ENCODE measurements around the gene KIF1A.

KIF1A gene

DNA sequence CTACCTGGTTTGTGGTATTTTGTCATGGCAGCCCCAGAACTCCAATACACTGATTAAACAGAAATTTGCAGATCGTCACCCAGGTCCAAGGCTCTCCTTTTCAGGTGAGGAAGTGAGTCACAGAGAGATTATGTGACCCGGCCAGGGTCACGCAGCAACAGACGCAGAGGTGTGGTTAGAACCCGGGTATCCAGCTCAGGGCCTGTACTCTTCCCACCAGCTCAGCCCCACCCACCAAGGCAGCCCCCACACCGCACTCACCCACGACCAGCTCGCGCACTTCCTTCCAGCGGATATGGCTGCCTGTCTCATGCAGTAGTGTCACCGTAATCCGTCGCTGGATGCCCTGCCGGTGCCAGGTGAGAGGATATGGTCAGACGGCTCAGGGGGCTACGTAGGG, 80.2 kb downstream of the KIF1A start:
- Mint-ChIP-seq H3K4me1 (ENCODE audit: low read depth) (peaks cover 11% of the 10 kb centered on the region), H3K9me3 (no peaks in the 10 kb centered on the region), H3K27me3 (no peaks in the 10 kb centered on the region), H3K36me3 (ENCODE audit: low read depth) (no peaks in the 10 kb centered on the region), H3K4me3 (peak overlapping the region; percentile 47), H3K27ac (peak overlapping the region; percentile 46)

DNA sequence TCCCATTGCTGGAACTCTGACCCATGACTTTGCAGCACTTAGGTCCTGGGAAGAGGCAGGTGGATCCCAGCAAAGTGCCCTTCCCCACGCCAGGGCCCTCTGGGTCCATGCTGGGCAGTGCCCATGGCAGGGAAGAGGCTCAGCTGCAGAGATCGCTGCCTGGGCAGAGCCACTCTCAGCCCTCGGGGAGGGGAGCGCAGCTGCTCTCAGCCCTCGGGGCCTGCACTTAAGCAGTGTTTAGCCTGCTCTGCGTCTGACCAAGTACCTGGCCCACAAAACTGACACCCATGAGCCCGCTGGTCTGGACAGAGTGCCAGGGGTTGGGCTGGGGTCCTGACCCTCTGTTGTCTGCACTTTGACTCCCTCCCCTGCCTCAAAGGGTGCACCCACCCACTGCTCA, 82.1 kb downstream of the KIF1A start:
- Mint-ChIP-seq H3K4me1 (ENCODE audit: low read depth) (peaks cover 11% of the 10 kb centered on the region), H3K36me3 (ENCODE audit: low read depth) (no peaks in the 10 kb centered on the region), H3K27me3 (no peaks in the 10 kb centered on the region), H3K4me3 (no peak overlapping the region), H3K9me3 (no peaks in the 10 kb centered on the region), H3K27ac (no peak overlapping the region)

DNA sequence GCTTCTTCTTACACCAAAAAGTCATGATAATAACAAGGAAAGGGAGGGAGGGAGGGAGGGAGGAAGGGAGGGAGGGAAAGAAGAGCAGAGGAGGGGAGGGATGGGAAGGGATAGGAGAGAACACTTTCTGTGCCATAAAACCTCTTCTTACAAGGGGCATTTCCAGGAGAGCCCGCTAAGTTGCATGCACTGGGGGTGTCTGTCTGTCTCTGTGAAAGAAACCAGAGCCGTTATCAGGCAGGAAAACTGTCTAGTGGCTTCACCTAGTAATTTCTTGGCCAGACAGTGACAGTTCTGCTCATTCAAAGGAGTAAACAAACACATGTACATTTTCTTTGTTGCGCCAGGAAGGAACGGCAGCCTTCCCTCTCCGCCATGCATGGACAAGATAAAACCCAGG, 82.5 kb downstream of the KIF1A start:
- Mint-ChIP-seq H3K36me3 (ENCODE audit: low read depth) (no peaks in the 10 kb centered on the region), H3K27me3 (no peaks in the 10 kb centered on the region), H3K9me3 (no peaks in the 10 kb centered on the region), H3K4me3 (no peak overlapping the region), H3K27ac (no peak overlapping the region), H3K4me1 (ENCODE audit: low read depth) (peaks cover 11% of the 10 kb centered on the region)

DNA sequence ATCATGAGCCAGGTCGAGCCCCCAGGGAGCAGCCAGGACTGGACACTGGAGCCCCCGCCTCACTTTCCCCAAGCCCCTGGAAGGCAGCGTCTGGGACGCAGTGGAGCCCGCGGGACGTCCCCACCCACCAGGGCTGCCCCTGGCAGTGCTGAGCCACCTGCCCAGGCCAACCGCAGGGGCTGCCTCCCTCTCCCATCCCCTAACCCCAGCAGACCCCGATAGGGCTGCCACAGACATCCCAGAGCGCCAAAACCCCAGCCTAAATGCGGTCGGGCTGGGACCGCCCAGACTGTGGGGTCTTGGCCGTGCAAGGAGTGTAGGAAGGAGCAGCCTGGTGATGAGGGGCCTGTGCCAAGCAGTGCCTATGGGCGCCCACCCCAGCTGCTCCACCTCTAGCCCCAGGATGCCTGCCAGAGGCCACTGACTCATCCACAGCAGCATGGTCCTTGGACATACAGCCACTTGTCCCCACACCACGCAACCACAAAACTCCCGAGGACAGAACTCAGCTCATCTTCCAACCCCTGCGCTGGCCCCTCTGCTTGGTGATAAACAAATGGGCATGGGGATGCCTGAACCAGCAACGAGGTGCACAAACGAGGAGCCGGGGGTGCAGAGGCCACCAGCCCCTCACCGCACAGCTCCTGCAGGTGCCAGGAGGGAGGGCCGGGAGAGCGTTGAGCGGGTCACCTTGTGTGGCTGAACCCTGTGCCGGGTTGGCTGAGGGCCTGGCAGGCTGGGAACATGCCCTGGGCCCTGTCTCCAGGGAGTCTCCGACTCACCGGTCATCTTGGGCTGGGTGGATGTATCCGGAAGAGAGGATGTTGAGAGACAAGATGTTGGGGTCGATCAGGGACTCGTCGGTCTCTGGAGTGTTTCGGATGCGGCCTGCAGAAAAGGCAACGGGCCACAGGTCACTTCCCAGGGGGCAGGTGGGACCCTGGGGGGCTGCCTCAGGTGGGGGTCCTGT, 83.5 kb downstream of the KIF1A start:
- peaks cover 11% of the 10 kb centered on the region for H3K4me1 Mint-ChIP-seq (ENCODE audit: low read depth)
- H3K27ac Mint-ChIP-seq, result no peak overlapping the region
- no peaks in the 10 kb centered on the region for H3K36me3 Mint-ChIP-seq (ENCODE audit: low read depth)
- no peaks in the 10 kb centered on the region for H3K9me3 Mint-ChIP-seq
- no peak overlapping the region for H3K4me3 Mint-ChIP-seq
- H3K27me3 Mint-ChIP-seq, result no peaks in the 10 kb centered on the region

DNA sequence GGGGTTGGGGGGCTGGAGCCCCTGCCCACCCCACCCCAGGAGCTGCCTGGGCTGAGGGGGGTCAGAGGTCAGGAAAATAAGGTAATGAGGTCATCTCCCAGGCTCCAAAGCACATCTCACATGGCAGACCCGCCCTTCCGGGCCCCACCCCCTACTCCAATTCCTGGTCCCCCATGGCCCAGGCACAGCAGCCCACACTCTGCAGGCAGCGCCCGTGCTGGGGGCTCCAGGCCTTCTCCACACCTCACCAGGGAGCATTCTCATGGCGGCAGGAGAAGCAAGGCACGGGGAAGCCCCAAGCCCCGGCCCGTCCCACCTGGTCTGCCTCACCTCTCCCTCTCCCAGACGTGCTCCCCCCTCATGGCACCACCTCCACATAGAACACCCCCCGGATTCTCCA, 84.5 kb downstream of the KIF1A start:
- Mint-ChIP-seq H3K36me3 (ENCODE audit: low read depth) (no peaks in the 10 kb centered on the region), H3K4me1 (ENCODE audit: low read depth) (peaks cover 11% of the 10 kb centered on the region), H3K27ac (no peak overlapping the region), H3K4me3 (no peak overlapping the region), H3K27me3 (no peaks in the 10 kb centered on the region), H3K9me3 (no peaks in the 10 kb centered on the region)

DNA sequence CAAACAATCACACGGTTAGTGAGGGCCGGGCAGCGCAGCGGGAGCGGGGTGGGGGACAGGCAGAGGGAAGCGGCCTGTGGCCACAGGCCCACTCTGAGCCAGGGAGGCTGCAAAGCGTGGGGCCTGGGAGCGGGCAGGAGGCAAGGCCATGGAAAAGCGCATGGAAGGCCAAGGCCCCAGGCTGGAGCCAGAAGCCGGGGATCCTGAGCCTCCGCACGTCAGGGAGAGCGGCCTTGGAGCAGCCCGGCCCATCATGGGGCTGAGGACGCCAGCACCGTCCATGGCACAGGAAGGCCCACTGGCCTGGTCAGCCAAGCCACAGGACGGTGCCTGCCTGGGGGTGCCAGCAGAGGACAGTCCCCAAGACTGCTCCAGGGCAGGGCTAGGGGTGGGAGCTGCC, 85.3 kb downstream of the KIF1A start:
- Mint-ChIP-seq H3K27ac (no peak overlapping the region), H3K27me3 (no peaks in the 10 kb centered on the region), H3K4me3 (no peak overlapping the region)

DNA sequence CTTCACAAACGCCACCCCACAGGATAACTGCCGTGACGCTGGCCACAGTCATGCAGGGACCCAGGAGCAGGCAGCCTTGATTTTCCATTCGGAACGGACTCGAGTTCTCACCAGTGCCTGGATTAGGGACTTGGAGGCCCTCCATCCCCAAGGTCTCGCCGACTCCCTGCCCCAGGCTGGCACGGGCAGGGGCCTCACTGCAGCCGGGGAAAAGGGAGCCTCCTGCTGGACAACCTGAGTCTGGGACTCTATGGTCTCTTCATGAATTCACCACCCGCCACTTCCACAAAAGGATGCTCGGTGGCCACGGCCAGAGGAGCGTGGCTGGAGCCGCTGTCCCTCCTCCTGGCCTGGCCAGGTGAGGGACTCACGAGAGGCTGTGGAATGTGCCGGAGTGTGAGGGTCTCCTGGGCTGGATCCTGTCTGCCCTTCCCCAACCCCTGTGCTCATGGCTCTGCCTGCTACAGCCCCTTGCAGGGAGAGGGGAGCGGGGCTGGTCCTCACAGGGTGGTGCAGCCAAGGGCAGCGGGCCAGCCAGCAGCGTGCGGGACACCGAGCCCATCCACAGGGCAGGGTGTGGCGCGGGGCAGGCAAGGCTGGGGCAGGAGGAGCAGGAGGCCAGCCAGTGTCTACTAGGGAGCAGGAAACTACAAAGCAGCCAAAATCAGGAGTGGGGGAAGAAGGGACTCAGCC, 86.1 kb downstream of the KIF1A start:
- H3K4me3 Mint-ChIP-seq, result no peak overlapping the region
- H3K36me3 Mint-ChIP-seq (ENCODE audit: low read depth), result no peaks in the 10 kb centered on the region
- H3K4me1 Mint-ChIP-seq (ENCODE audit: low read depth), result peaks cover 3% of the 10 kb centered on the region
- H3K27ac Mint-ChIP-seq, result no peak overlapping the region
- no peaks in the 10 kb centered on the region for H3K27me3 Mint-ChIP-seq
- no peaks in the 10 kb centered on the region for H3K9me3 Mint-ChIP-seq

More for the DNA sequence above, 85.3 kb downstream of the KIF1A start:
- peaks cover 11% of the 10 kb centered on the region for H3K4me1 Mint-ChIP-seq (ENCODE audit: low read depth)
- no peaks in the 10 kb centered on the region for H3K36me3 Mint-ChIP-seq (ENCODE audit: low read depth)
- H3K9me3 Mint-ChIP-seq, result no peaks in the 10 kb centered on the region

DNA sequence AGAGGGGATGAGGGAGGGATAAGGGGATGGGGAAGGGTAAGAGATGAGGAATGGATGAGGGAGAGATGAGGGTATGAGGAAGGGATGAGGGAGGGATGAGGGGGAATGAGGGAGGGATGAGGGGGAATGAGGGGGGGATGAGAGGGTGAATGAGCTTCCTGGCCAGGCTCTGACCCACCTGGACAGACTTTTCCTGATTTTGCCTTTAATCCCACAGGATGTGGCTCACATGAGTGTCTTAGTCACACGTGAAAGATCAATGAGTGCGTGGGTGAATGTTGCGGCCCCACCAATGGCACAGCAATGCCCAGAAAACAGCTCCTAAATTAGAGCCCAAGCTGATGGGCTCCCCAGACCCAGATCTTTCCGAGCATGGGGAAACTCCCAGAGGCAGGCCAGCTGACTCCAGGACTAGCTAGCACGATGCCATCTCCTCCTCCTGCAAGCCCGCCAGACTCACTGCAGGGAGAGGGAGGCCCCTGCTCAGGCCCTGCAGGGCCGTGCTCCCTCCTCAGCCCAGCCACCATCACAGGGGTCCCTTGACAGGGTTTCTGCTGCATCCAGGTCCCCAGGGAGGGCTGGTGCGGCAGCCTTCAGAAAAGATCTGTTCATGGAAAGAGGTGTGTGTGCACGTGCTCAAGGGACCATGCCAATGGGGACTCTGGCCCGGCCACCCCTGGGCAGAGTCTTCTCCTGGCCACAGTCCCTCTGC, 87.0 kb downstream of the KIF1A start:
- H3K4me1 Mint-ChIP-seq (ENCODE audit: low read depth), result no peaks in the 10 kb centered on the region
- H3K9me3 Mint-ChIP-seq, result no peaks in the 10 kb centered on the region
- no peak overlapping the region for H3K27ac Mint-ChIP-seq
- no peak overlapping the region for H3K4me3 Mint-ChIP-seq
- H3K36me3 Mint-ChIP-seq (ENCODE audit: low read depth), result no peaks in the 10 kb centered on the region
- H3K27me3 Mint-ChIP-seq, result no peaks in the 10 kb centered on the region

DNA sequence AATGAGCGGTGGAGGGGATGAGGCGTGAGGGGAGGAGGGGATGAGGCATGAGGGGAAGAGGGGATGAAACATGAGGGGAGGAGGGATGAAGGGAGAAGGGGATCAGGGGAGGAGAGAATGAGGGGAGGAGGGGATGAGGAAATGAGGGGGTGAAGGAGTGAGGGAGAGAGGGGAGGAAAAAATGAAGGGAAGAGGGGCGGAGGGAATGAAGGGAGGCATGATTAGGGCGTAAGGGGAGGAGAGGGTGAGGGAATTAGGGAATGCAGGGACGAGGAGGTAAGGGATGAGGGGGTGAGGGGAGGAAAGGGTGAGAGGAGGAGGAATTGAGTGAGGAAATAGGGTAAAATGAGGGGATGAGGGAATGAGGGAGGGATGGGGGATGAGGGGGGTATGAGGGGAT, 87.8 kb downstream of the KIF1A start:
- Mint-ChIP-seq H3K27ac (no peak overlapping the region), H3K27me3 (no peaks in the 10 kb centered on the region), H3K4me1 (ENCODE audit: low read depth) (no peaks in the 10 kb centered on the region), H3K9me3 (no peaks in the 10 kb centered on the region), H3K36me3 (ENCODE audit: low read depth) (no peaks in the 10 kb centered on the region), H3K4me3 (no peak overlapping the region)

DNA sequence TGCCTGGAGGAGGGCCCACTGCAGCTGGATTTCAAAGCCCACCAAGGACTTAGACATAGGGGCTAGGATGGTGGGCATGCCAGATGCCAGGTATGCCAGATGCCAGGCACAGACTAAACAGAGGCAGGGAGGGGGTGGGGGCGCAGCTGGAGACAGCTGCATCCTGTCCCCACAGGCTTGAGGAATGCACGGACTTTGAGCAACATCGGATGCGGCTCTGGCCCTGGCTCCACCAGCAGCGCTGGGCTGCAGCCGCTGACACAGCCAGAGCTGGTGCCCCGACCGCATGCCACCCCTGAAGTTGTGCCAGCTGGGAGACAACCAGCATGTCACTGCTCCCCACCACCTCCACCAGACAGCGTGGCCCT, 88.9 kb downstream of the KIF1A start:
- Mint-ChIP-seq H3K4me3 (no peak overlapping the region), H3K27me3 (no peaks in the 10 kb centered on the region), H3K36me3 (ENCODE audit: low read depth) (no peaks in the 10 kb centered on the region)

DNA sequence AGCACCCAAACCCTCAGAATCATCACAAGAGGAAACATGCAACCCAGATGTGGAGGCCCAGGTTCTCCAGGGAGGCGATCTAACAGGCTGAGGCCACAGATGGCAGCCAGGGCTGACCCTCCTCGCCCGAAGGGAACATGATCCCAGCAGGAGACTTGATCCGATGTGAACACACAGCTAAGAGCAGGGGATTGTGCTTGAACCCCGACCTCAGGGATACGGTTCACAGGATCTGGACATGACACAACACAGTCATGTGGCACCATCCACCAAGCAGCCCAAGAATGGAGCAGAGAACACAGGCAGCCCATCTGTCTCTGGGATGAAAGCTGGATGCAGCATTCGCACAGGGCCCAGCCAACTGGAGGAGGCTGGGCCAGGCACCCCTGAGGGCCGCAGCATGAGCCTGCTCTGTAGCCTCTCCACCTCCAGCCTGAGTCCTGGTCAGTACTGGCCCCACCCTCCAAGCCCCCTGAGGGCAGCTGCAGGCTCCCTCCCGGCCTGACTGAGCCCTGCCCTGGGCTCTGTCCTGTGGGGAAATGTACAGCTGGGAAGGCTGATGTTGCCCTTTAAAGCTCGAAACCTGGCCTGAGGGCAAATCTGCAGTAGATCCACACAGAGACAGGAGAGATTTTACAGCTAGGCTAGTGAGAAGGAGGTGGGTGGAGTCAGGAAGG, 89.4 kb downstream of the KIF1A start:
- H3K4me1 Mint-ChIP-seq (ENCODE audit: low read depth), result no peaks in the 10 kb centered on the region
- no peaks in the 10 kb centered on the region for H3K27me3 Mint-ChIP-seq
- H3K27ac Mint-ChIP-seq, result no peak overlapping the region
- no peaks in the 10 kb centered on the region for H3K9me3 Mint-ChIP-seq
- H3K36me3 Mint-ChIP-seq (ENCODE audit: low read depth), result no peaks in the 10 kb centered on the region
- no peak overlapping the region for H3K4me3 Mint-ChIP-seq

More for the DNA sequence above, 88.9 kb downstream of the KIF1A start:
- H3K27ac Mint-ChIP-seq, result no peak overlapping the region
- H3K9me3 Mint-ChIP-seq, result no peaks in the 10 kb centered on the region
- H3K4me1 Mint-ChIP-seq (ENCODE audit: low read depth), result no peaks in the 10 kb centered on the region

DNA sequence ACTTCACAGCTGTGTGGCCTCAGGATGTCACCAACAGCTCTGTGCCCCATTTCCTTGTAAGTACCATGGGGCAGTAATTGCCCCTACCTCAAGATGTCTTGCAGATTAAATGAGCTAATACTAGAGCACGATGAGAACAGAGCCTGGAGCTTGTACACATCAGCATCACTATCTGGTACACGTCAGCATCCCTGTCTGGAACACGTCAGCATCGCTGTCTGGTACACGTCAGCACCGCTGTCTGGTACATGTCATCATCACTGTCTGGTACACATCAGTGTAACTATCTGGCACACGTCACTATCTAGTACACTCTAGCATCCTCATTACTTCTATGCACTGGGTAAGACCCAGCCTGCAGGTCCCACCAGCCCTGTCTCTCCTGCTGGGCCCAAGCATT, 91.2 kb downstream of the KIF1A start:
- H3K27me3 Mint-ChIP-seq, result no peaks in the 10 kb centered on the region

DNA sequence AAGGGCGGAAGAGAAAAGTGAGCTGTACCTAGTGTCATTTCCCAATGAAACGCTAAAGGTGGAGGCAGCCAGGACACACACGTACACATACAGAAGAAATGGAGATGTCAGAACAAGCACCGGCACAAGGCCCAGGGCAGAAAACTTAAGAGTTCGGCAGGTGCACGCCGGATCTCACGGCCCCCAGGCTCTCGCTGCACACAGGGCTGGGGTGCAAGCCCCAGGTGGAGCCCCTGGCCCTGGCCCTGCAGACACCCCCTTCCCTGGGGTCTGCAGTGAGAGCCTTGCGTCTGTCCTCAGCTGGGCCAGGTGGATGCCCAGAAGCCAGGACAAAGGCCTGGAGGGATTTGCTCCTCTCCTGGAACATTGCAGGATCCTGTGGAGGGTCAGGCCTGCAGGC, 91.7 kb downstream of the KIF1A start:
- Mint-ChIP-seq H3K4me3 (no peak overlapping the region), H3K36me3 (ENCODE audit: low read depth) (no peaks in the 10 kb centered on the region), H3K4me1 (ENCODE audit: low read depth) (no peaks in the 10 kb centered on the region), H3K27me3 (no peaks in the 10 kb centered on the region), H3K9me3 (no peaks in the 10 kb centered on the region), H3K27ac (no peak overlapping the region)

More for the DNA sequence above, 91.2 kb downstream of the KIF1A start:
- Mint-ChIP-seq H3K4me3 (no peak overlapping the region), H3K27ac (no peak overlapping the region), H3K4me1 (ENCODE audit: low read depth) (no peaks in the 10 kb centered on the region), H3K36me3 (ENCODE audit: low read depth) (no peaks in the 10 kb centered on the region), H3K9me3 (no peaks in the 10 kb centered on the region)

DNA sequence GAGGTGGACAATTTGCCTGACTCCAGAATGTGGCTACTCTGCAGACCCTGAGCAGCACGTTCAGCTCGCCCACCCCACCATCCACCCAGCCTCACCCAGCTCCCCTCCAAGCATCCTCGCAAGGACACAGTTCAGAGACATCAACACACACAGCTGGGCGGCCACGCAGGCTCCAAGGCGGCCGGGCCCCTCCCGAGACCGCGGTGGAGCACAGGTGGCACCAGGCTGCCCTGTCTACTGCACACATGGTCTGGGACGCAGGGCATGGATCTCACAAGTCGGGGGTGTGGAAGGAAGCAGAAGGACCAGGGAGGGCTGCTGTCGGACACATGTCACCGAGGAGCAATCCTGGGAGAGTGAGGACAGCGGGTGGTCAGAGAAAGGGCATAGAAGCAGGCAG, 92.1 kb downstream of the KIF1A start:
- no peaks in the 10 kb centered on the region for H3K36me3 Mint-ChIP-seq (ENCODE audit: low read depth)
- no peak overlapping the region for H3K4me3 Mint-ChIP-seq
- H3K9me3 Mint-ChIP-seq, result no peaks in the 10 kb centered on the region
- no peaks in the 10 kb centered on the region for H3K27me3 Mint-ChIP-seq
- no peak overlapping the region for H3K27ac Mint-ChIP-seq
- no peaks in the 10 kb centered on the region for H3K4me1 Mint-ChIP-seq (ENCODE audit: low read depth)

Measured in stimulated activated naive CD8-positive, alpha-beta T cell treated with anti-CD3 and anti-CD28 coated beads, Interleukin-15, Interleukin-2, amounts not matched to agents 100 ng/mL and 50 ng/mL, for 24 hours (primary cell).